Thoracic aorta (tissue), 2 donors: ENCODE measurements around the gene OR10AD1. TPM values are rescaled to one million over a fixed set of nuclear protein-coding genes. Genes with fewer than 3 reads are reported as not detected.
A peak's percentile ranks its signal among the peaks of the same experiment; 100 is the strongest.

Source experiments
- ATAC-seq: fragments of 150-250 bp; one replicate; pipeline ENCODE4 v1.8.0; 2017; ENCODE audit warnings: low read depth; ENCODE audit not compliant: insufficient number of reproducible peaks, low FRiP score
- DNase-seq: peaks from one replicate; pipeline ENCODE4 v3.0.0-alpha.2; 2020; ENCODE audit warnings: low spot score
- H3K27ac ChIP-seq, 2 donors: fragments of 200-600 bp; sonication (generic); 1 replicate in 1 of 2; 2 replicates in 1 of 2; pipeline ENCODE4 v1.5.1; 2016; ENCODE audit warnings: mild to moderate bottlenecking in 2 of 2, moderate library complexity in 2 of 2
- H3K27me3 ChIP-seq: fragments of 200-600 bp; sonication (generic); replicated peaks from 2 replicates; pipeline ENCODE4 v1.6.0; 2016; ENCODE audit warnings: mild to moderate bottlenecking; ENCODE audit not compliant: insufficient read depth
- H3K36me3 ChIP-seq: fragments of 200-600 bp; sonication (generic); one replicate; pipeline ENCODE4 v1.5.1; 2016
- H3K4me1 ChIP-seq, 2 donors: fragments of 200-600 bp; sonication (generic); 1 replicate in 1 of 2; 2 replicates in 1 of 2; pipeline versions ENCODE4 v1.5.1 to v1.6.0; 2016; ENCODE audit warnings: low read depth in 2 of 2, mild to moderate bottlenecking in 1 of 2; ENCODE audit not compliant: control insufficient read depth in 1 of 2
- H3K4me3 ChIP-seq: fragments of 200-600 bp; sonication (generic); 2 replicates; pipeline ENCODE4 v1.5.1; 2016; ENCODE audit warnings: mild to moderate bottlenecking
- H3K9me3 ChIP-seq: fragments of 200-600 bp; sonication (generic); 2 replicates; pipeline ENCODE4 v1.5.1; 2016
- CTCF ChIP-seq: fragments of 200-600 bp; sonication (generic); IDR thresholded peaks from one replicate; pipeline ENCODE4 v1.5.1; 2019; ENCODE audit warnings: antibody characterized with exemption
- total RNA-seq, 2 donors: library from RNA; depleted of rRNA; stranded (reverse); fragments of >200 nt; gene quantifications; one replicate each; pipeline versions ENCODE4 v1.1.0 to v1.2.3, GENCODE V29; 2016

OR10AD1 gene
- total RNA-seq, 2 donors from 2014 or later: not detected

GRCh38 chr12:48197971-48198671, 5.0 kb downstream of the OR10AD1 start:
- H3K27ac ChIP-seq: peak overlapping the region; percentile 98 to 99
- H3K27me3 ChIP-seq: no peaks in the 10 kb centered on the region
- TF ChIP-seq CTCF: no peak
- no peaks in the 10 kb centered on the region for H3K36me3 ChIP-seq
- peaks cover 0 to 13% of the 10 kb centered on the region in 2 donors for H3K4me1 ChIP-seq
- ATAC-seq (peak; percentile 98), DNase-seq (peak; percentile 97)
- H3K4me3 ChIP-seq: peak overlapping the region; percentile 98
- no peaks in the 10 kb centered on the region for H3K9me3 ChIP-seq

GRCh38 chr12:48197549-48197970, 5.5 kb downstream of the OR10AD1 start:
- DNase-seq: no peak

GRCh38 chr12:48194799-48195201, 8.3 kb downstream of the OR10AD1 start:
- Histone ChIP-seq H3K27ac (no peak overlapping the region), H3K9me3 (no peaks in the 10 kb centered on the region), H3K4me3 (no peak overlapping the region), H3K27me3 (no peaks in the 10 kb centered on the region), H3K4me1 (peaks cover 0 to 13% of the 10 kb centered on the region in 2 donors), H3K36me3 (no peaks in the 10 kb centered on the region)
- no peak for TF ChIP-seq CTCF
- DNase-seq: no peak
- ATAC-seq: no peak

More at GRCh38 chr12:48197549-48197970, 5.5 kb downstream of the OR10AD1 start:
- Histone ChIP-seq H3K27me3 (no peaks in the 10 kb centered on the region), H3K9me3 (no peaks in the 10 kb centered on the region), H3K36me3 (no peaks in the 10 kb centered on the region), H3K4me1 (peaks cover 0 to 13% of the 10 kb centered on the region in 2 donors), H3K4me3 (peak overlapping the region; percentile 98), H3K27ac (peak overlapping the region; percentile 98 to 99)
- ATAC-seq: peak; percentile 44
- peak; percentile 14 for TF ChIP-seq CTCF

GRCh38 chr12:48193623-48194022, 9.5 kb downstream of the OR10AD1 start:
- Histone ChIP-seq H3K9me3 (no peaks in the 10 kb centered on the region), H3K27me3 (no peaks in the 10 kb centered on the region), H3K4me1 (peaks cover 0 to 5% of the 10 kb centered on the region in 2 donors), H3K27ac (no peak overlapping the region), H3K4me3 (no peak overlapping the region), H3K36me3 (no peaks in the 10 kb centered on the region)
- no peak for DNase-seq
- no peak for ATAC-seq
- TF ChIP-seq CTCF: no peak

- Histone ChIP-seq H3K9me3 (no peaks in the 10 kb centered on the region), H3K4me3 (no peak overlapping the region), H3K27me3 (no peaks in the 10 kb centered on the region), H3K27ac (no peak overlapping the region), H3K4me1 (peaks cover 0 to 5% of the 10 kb centered on the region in 2 donors), H3K36me3 (no peaks in the 10 kb centered on the region)
- no peak for TF ChIP-seq CTCF
- DNase-seq (no peak), ATAC-seq (no peak)
These were observed 10.2 kb downstream of the OR10AD1 start for GRCh38 chr12:48192861-48193260.
